ENCODE results near the gene DDX54.

GRCh38 chr12:113222730-113223531, 37.7 kb upstream of the DDX54 start:
- no peak for TF ChIP-seq EZH2 (IDR thresholded peaks at IDR 0.05; ENCODE audit: insufficient read depth, poor library complexity, severe bottlenecking)
- TF ChIP-seq EZH2phosphoT487 (IDR thresholded peaks at IDR 0.05; ENCODE audit: insufficient read depth, low read depth), result no peak
